Measurements from ENCODE around the gene PIK3C2G.

DNA sequence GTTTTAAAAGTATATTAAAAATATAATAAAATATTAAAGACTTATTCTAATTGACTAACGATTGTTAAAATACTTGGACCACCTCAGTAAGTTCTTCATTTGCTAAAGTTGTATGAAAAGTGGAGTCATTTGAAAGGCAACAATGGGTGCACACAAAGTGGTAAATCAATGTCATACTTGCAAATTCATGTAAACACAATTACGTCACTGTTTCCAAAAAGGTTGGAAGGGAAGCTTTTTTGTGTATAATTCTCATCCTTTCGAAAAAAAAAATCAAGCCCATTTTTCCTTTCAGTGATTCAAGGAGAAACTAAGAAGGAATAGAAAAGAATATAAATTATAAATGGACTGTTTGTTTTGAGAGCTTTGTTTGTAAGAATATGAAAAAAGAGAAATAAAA, 166.2 kb downstream of the PIK3C2G start:
- TF ChIP-seq, protein P1, sequence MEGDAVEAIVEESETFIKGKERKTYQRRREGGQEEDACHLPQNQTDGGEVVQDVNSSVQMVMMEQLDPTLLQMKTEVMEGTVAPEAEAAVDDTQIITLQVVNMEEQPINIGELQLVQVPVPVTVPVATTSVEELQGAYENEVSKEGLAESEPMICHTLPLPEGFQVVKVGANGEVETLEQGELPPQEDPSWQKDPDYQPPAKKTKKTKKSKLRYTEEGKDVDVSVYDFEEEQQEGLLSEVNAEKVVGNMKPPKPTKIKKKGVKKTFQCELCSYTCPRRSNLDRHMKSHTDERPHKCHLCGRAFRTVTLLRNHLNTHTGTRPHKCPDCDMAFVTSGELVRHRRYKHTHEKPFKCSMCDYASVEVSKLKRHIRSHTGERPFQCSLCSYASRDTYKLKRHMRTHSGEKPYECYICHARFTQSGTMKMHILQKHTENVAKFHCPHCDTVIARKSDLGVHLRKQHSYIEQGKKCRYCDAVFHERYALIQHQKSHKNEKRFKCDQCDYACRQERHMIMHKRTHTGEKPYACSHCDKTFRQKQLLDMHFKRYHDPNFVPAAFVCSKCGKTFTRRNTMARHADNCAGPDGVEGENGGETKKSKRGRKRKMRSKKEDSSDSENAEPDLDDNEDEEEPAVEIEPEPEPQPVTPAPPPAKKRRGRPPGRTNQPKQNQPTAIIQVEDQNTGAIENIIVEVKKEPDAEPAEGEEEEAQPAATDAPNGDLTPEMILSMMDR (IDR thresholded peaks at IDR 0.05), result no peak
- no peak for TF ChIP-seq EP300 (IDR thresholded peaks at IDR 0.05)

Measured in tibial nerve (tissue), 4 donors.